Ramos (cell line): ENCODE data around the gene NTPCR.
"Not testable (repeated sequence)": the region's sequence is repeated elsewhere in the genome, so short reads cannot be mapped to it uniquely, and the experiment has no call there.

Experiments
- in situ Hi-C: fragments of 300-500 bp; cut with MboI; formaldehyde crosslinking; loops from one replicate; pipeline ENCODE4 v1.14.3; 2022; ENCODE audit warnings: low sequenced_read_pairs; ENCODE audit not compliant: unreplicated experiment

Gene NTPCR

GRCh38 chr1:232983375-232983774 lies 33.0 kb downstream of the NTPCR start:
- in situ Hi-C loops, result no loop called here

- in situ Hi-C loops, result no loop called here
Measured at GRCh38 chr1:232983817-232984567, 33.6 kb downstream of the NTPCR start.

GRCh38 chr1:232984577-232985425 lies 34.4 kb downstream of the NTPCR start:
- in situ Hi-C loops, result no loop called here

GRCh38 chr1:232985882-232986526 lies 35.6 kb downstream of the NTPCR start:
- in situ Hi-C loops, result no loop called here

GRCh38 chr1:232986527-232986922 lies 36.1 kb downstream of the NTPCR start:
- in situ Hi-C loops, result no loop called here

- in situ Hi-C loops, result no loop called here
Measured at GRCh38 chr1:232987046-232987773, 36.8 kb downstream of the NTPCR start.

- in situ Hi-C loops, result no loop called here
Measured at GRCh38 chr1:232987774-232988140, 37.3 kb downstream of the NTPCR start.

GRCh38 chr1:232988572-232989040 lies 38.2 kb downstream of the NTPCR start:
- in situ Hi-C loops, result no loop called here

GRCh38 chr1:232990176-232991128 lies 40.0 kb downstream of the NTPCR start:
- in situ Hi-C loops, result no loop called here

GRCh38 chr1:232991238-232991637 lies 40.8 kb downstream of the NTPCR start:
- in situ Hi-C loops, result no loop called here

- in situ Hi-C loops, result no loop called here
Measured at GRCh38 chr1:232992227-232992626, 41.8 kb downstream of the NTPCR start.

GRCh38 chr1:232993555-232993954 lies 43.1 kb downstream of the NTPCR start:
- in situ Hi-C loops, result no loop called here

- in situ Hi-C loops, result no loop called here
Measured at GRCh38 chr1:232995189-232995588, 44.8 kb downstream of the NTPCR start.

- in situ Hi-C loops, result no loop called here
Measured at GRCh38 chr1:232996143-232996542, 45.7 kb downstream of the NTPCR start.

GRCh38 chr1:232998138-232998537 lies 47.7 kb downstream of the NTPCR start:
- in situ Hi-C loops, result no loop called here

- in situ Hi-C loops, result no loop called here
Measured at GRCh38 chr1:232998646-232999045, 48.2 kb downstream of the NTPCR start.

GRCh38 chr1:232999956-233000625 lies 49.7 kb downstream of the NTPCR start:
- in situ Hi-C loops, result no loop called here

- in situ Hi-C loops, result not testable (repeated sequence)
Measured at GRCh38 chr1:233003638-233004037, 53.2 kb downstream of the NTPCR start.

- in situ Hi-C loops, result no loop called here
Measured at GRCh38 chr1:233004451-233004850, 54.0 kb downstream of the NTPCR start.
